Subcutaneous adipose tissue (tissue), 4 donors: Measurements from ENCODE around the gene NWD2. TPM values are rescaled to one million over a fixed set of nuclear protein-coding genes. Genes with fewer than 3 reads are reported as not detected.

Source experiments
- small RNA-seq: library from RNA; depleted of rRNA; stranded (forward); fragments of <200 nt; gene quantifications from one replicate; pipeline ENCODE3, GENCODE V24; 2016
- total RNA-seq, 4 donors: library from RNA; depleted of rRNA; stranded (reverse); fragments of >200 nt; gene quantifications; one replicate each; pipeline ENCODE4 v1.1.0, GENCODE V29; 2016
- TF ChIP-seq, protein P1 (sequence below): fragments of 450-650 bp; IDR thresholded peaks from one replicate; pipeline ENCODE4 v1.5.1; 2016; ENCODE audit warnings: low read depth, mild to moderate bottlenecking, control low read depth, antibody characterized with exemption, moderate library complexity

NWD2 gene
- total RNA-seq, 4 donors from 2014 or later, result 0.22 to 20.2 (median 2.0) TPM

DNA sequence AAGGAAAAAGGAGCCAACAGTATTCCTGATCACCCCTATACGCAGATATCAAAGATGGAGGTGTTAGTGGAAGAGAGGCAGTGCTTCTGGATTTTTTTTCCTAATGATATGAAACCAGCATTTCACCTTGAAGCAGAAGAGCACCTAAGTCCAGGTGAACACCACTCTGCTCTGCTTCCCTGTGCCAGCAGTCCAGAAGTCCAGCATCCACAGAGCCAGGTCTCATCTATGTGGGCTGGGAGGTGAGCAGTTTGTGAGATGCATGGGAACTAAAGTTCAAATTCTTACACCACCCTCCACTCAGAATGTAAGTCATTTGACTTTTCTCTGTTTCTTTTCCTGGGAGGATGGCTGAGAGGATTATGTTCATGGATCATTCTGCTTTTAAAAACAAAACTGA is 239.1 kb downstream of the NWD2 start:
- TF ChIP-seq, protein P1, sequence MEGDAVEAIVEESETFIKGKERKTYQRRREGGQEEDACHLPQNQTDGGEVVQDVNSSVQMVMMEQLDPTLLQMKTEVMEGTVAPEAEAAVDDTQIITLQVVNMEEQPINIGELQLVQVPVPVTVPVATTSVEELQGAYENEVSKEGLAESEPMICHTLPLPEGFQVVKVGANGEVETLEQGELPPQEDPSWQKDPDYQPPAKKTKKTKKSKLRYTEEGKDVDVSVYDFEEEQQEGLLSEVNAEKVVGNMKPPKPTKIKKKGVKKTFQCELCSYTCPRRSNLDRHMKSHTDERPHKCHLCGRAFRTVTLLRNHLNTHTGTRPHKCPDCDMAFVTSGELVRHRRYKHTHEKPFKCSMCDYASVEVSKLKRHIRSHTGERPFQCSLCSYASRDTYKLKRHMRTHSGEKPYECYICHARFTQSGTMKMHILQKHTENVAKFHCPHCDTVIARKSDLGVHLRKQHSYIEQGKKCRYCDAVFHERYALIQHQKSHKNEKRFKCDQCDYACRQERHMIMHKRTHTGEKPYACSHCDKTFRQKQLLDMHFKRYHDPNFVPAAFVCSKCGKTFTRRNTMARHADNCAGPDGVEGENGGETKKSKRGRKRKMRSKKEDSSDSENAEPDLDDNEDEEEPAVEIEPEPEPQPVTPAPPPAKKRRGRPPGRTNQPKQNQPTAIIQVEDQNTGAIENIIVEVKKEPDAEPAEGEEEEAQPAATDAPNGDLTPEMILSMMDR, result no peak

DNA sequence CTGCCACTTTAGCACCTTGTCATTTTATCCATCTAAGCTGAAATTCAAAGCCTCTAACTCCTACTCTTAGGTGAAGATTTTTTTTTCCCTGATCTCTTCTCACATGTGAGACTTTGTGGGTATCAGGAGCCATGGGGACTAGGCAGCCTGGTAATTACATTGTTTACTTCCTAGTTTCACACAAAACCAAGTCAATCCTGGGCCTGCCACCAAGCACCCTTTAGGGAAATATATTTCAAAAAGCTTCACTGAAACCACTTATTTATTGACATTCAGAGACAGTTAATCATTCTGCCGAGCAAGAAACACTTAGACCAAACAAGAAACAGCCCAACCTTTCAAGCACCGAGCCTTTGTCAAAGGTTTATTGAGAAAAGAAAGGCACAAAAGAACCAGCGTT is 241.6 kb downstream of the NWD2 start:
- TF ChIP-seq, protein P1, result no peak

DNA sequence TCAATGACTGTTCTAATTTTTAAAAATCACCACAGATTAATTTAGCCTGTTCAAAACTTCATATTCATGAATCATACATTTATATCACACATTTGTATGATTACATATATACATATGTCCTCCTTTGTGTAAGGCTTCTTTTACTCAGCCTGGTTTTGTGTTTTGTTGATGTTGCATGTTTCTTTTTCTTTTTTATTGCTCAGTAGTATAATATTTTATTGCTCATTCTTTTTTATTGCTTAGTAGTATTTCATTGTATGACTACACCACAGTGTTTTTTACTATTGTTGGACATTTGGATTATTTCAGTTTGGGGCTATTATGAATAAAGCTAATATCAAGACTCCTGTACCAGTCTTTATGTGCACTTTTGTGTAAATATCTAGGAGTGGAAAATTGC is 243.1 kb downstream of the NWD2 start:
- TF ChIP-seq, protein P1, result no peak

DNA sequence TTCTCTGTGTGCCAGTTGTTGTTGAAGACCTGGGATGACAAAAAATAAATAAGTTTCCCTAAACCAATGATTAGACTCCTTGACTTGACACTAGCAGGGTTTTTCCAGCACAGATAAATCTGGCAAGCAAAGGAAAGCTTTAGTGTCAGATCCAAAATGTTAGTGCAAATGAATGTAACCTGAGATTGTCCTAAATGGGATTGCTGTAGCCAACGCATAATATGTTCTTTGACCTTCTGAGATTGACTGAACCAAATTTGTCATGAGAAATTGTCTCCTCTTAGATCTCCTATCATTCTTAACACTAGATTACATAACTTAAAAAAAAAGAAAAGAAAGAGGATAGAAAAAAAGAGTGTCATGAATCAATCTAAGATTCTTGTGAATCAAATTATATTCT is 245.2 kb downstream of the NWD2 start:
- TF ChIP-seq, protein P1, result no peak

DNA sequence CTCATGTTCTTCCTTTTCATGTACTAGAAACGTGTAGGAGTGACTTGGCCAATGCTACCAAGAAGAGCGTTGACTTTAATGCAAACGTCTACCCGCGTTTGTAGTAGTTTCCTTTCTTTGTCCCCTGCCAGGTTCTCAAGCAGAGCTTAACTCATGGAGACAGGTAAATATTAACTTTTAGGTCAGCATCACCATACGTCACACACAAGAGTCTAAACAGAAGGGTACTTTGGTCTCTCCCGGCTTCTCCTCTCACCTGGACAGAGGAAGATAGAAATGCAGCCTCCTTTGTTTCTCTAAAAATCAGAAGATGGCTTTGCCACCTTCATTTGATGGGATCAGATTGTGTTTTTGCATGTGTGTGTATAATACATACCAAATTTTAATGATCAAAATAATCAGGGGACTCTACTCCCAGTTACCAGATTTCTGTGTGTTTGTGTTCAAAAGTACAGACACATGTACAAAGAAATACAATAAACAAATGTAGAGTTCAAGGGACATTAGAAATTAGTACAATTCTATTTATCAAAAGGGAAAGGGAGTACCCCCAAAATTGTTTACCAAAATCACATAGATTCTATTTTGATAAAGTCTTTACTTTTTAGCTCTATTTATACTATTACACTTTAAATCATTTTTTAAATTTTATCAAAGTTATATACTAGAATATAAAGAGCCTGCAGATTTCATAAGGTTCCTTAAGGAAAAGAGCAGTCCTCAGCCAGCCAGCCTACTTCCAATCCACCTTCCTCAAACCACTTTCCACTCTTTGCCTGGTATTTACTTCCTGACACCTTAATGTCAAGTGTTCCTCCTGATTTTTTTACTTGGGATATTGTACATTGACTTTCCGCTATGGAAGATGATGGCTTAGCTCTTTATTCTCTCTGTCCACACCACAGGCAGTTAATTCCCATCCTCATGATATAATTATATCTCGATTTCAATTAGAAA is 246.1 kb downstream of the NWD2 start:
- TF ChIP-seq, protein P1, result no peak

Small RNA genes lying within 50 kb of the gene (small RNA-seq; reads per million reads assigned to genes)
- not detected for gene MIR4801
